Cardiac muscle cell (in vitro differentiated cells and primary cell): Measurements from ENCODE around the gene CTXN3. TPM values are rescaled to one million over a fixed set of nuclear protein-coding genes. Genes with fewer than 3 reads are reported as not detected.

Source experiments
- DNase-seq, 2 donors: peaks; one replicate each; pipeline versions ENCODE4 v3.0.0 to v3.0.0-alpha.2; 2010 to 2017; ENCODE audit warnings: low read depth in 1 of 2, low spot score in 1 of 2
- H3K27ac ChIP-seq: fragments of 200-600 bp; sonication (generic); 2 replicates; pipeline ENCODE4 v1.5.1; 2016
- H3K27me3 ChIP-seq: fragments of 200-600 bp; sonication (generic); 2 replicates; pipeline ENCODE4 v1.6.0; 2016; ENCODE audit warnings: control low read depth
- H3K36me3 ChIP-seq: fragments of 200-600 bp; sonication (generic); 2 replicates; pipeline ENCODE4 v1.5.1; 2016; ENCODE audit warnings: control low read depth
- H3K4me1 ChIP-seq: fragments of 200-600 bp; sonication (generic); 2 replicates; pipeline ENCODE4 v1.8.1; 2017; ENCODE audit warnings: low read depth, mild to moderate bottlenecking, mixed run types
- H3K4me3 ChIP-seq: fragments of 200-600 bp; sonication (generic); 2 replicates; pipeline ENCODE4 v1.5.1; 2016; ENCODE audit warnings: mild to moderate bottlenecking
- H3K9me3 ChIP-seq: fragments of 200-600 bp; sonication (generic); 2 replicates; pipeline ENCODE4 v1.5.1; 2017; ENCODE audit warnings: low read depth, mild to moderate bottlenecking, control low read depth
- polyA plus RNA-seq: library from polyadenylated mRNA; unstranded; fragments of >200 nt; fragmentation: Nextera tagmentation; extraction: Ambion mirVana; gene quantifications from 2 replicates; pipeline ENCODE4 v1.2.1, GENCODE V29; 2016
- total RNA-seq: library from RNA; depleted of rRNA; stranded (reverse); fragments of >200 nt; gene quantifications from 2 replicates; pipeline ENCODE4 v1.2.3, GENCODE V29; 2016
- TF ChIP-seq, protein P1 (sequence below): IDR thresholded peaks from 2 replicates; pipeline ENCODE4 v1.5.1; 2012; ENCODE audit warnings: low read depth, mild to moderate bottlenecking, low read length

Gene CTXN3
- total and polyA plus RNA-seq, 2 experiments from 2014 or later = not detected

GRCh38 chr5:127700237-127700766, 51.4 kb downstream of the CTXN3 start:
- no peak overlapping the region for H3K27ac ChIP-seq
- H3K4me1 ChIP-seq = no peaks in the 10 kb centered on the region
- TF ChIP-seq, protein P1, sequence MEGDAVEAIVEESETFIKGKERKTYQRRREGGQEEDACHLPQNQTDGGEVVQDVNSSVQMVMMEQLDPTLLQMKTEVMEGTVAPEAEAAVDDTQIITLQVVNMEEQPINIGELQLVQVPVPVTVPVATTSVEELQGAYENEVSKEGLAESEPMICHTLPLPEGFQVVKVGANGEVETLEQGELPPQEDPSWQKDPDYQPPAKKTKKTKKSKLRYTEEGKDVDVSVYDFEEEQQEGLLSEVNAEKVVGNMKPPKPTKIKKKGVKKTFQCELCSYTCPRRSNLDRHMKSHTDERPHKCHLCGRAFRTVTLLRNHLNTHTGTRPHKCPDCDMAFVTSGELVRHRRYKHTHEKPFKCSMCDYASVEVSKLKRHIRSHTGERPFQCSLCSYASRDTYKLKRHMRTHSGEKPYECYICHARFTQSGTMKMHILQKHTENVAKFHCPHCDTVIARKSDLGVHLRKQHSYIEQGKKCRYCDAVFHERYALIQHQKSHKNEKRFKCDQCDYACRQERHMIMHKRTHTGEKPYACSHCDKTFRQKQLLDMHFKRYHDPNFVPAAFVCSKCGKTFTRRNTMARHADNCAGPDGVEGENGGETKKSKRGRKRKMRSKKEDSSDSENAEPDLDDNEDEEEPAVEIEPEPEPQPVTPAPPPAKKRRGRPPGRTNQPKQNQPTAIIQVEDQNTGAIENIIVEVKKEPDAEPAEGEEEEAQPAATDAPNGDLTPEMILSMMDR = no peak
- H3K9me3 ChIP-seq = no peaks in the 10 kb centered on the region
- H3K4me3 ChIP-seq = no peak overlapping the region
- H3K27me3 ChIP-seq = no peaks in the 10 kb centered on the region
- no peak for DNase-seq
- H3K36me3 ChIP-seq = no peaks in the 10 kb centered on the region

GRCh38 chr5:127702434-127702833, 53.6 kb downstream of the CTXN3 start:
- no peaks in the 10 kb centered on the region for H3K36me3 ChIP-seq
- no peak overlapping the region for H3K4me3 ChIP-seq
- TF ChIP-seq, protein P1 = no peak

DNA sequence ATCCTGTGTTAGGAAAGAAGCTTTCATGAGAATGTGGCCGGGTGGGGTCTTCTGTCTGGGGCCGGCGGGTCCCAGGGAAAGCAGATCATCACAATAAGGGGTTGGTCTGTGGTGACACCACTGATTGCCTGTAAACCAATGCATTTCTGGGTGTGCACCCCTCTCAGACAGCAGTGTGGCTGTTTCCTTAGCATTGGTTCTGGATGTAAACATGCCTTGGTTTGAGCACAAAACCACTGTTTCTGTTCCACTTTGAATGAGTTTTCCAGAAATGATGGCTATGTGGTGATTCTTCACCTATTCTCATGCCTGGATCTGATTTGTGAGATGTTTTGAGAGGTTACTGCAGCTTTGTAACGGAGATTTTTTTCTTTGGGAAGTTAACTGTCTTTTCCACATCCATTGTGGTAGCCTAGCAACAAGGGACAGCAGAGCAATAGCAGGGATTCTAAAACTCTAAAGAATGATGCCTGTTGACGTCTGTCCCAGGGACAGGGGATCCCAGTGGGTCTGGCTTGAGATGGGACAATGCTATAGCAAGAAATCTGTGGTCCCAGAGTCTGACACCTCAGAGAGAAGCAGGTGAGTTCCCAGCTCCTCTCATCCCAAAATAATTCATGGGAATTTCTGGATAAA, 54.2 kb downstream of the CTXN3 start, which contains the start of gene CCDC192:
Gene CCDC192, plus strand, starts transcription at position 466 of the 636 bp plus-strand sequence. Its CDS starts 55 bp downstream, at position 521.
- no peak for DNase-seq
- Histone ChIP-seq H3K27me3 (no peaks in the 10 kb centered on the region), H3K27ac (no peak within 1 kb of the TSS), H3K36me3 (no peaks in the 10 kb centered on the region), H3K4me1 (no peaks in the 10 kb centered on the region), H3K4me3 (no peak within 1 kb of the TSS), H3K9me3 (no peaks in the 10 kb centered on the region)
- TF ChIP-seq, protein P1 = no peak

More at GRCh38 chr5:127702434-127702833, 53.6 kb downstream of the CTXN3 start:
- no peaks in the 10 kb centered on the region for H3K27me3 ChIP-seq
- no peak for DNase-seq
- no peaks in the 10 kb centered on the region for H3K4me1 ChIP-seq
- no peaks in the 10 kb centered on the region for H3K9me3 ChIP-seq
- H3K27ac ChIP-seq = no peak overlapping the region

- TF ChIP-seq, protein P1 = no peak
- Histone ChIP-seq H3K9me3 (no peaks in the 10 kb centered on the region), H3K27ac (no peak overlapping the region), H3K36me3 (no peaks in the 10 kb centered on the region), H3K4me3 (no peak overlapping the region), H3K4me1 (no peaks in the 10 kb centered on the region), H3K27me3 (no peaks in the 10 kb centered on the region)
- peak in 1 of 2 donors; percentile 92 for DNase-seq
These were observed 56.4 kb downstream of the CTXN3 start for GRCh38 chr5:127705120-127705892.

- H3K36me3 ChIP-seq = no peaks in the 10 kb centered on the region
- H3K9me3 ChIP-seq = no peaks in the 10 kb centered on the region
- H3K4me1 ChIP-seq = no peaks in the 10 kb centered on the region
- TF ChIP-seq, protein P1 = no peak
- H3K4me3 ChIP-seq = no peak overlapping the region
- no peak overlapping the region for H3K27ac ChIP-seq
- no peak for DNase-seq
- H3K27me3 ChIP-seq = no peaks in the 10 kb centered on the region
These were observed 57.8 kb downstream of the CTXN3 start for GRCh38 chr5:127706691-127707090.
